GM21529 (cell line): ENCODE data around the gene PSKH1.
A peak's percentile ranks its signal among the peaks of the same experiment; 100 is the strongest.
"Not testable (repeated sequence)": the region's sequence is repeated elsewhere in the genome, so short reads cannot be mapped to it uniquely, and the experiment has no call there.

ENCODE experiments used
- ATAC-seq: cut with Tn5 transposase; IDR thresholded peaks from one replicate; pipeline ENCODE4 v1.9.1; 2021; ENCODE audit not compliant: unreplicated experiment

Gene PSKH1

GRCh38 chr16:67892899-67893742 is at the start of gene PSKH1:
Gene PSKH1, plus strand, starts transcription at chr16:67893254. Its CDS starts 15,496 bp downstream, at chr16:67908750.
- ATAC-seq = peak; percentile 90

DNA sequence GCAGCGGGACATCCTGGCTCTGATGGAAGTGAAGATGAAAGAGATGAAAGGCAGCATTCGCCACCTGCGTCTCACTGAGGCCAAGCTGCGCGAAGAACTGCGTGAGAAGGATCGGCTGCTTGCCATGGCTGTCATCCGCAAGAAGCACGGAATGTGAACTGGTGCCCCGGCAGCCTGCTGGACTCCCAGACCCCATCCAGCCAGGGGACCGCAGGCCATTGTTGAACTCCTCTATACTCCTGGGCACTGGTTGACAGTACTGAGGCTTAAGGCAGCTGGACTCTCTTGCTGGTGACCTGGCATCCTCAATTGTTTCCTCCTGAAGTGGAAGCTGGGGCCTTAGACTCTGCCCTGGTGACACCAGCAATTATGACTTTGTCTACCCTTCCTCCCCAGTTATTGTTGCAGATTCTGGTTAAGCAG is 49.7 kb upstream of the PSKH1 start:
- no peak for ATAC-seq

- ATAC-seq = no peak
Observed at GRCh38 chr16:67844497-67844896, 48.6 kb upstream of the PSKH1 start.

DNA sequence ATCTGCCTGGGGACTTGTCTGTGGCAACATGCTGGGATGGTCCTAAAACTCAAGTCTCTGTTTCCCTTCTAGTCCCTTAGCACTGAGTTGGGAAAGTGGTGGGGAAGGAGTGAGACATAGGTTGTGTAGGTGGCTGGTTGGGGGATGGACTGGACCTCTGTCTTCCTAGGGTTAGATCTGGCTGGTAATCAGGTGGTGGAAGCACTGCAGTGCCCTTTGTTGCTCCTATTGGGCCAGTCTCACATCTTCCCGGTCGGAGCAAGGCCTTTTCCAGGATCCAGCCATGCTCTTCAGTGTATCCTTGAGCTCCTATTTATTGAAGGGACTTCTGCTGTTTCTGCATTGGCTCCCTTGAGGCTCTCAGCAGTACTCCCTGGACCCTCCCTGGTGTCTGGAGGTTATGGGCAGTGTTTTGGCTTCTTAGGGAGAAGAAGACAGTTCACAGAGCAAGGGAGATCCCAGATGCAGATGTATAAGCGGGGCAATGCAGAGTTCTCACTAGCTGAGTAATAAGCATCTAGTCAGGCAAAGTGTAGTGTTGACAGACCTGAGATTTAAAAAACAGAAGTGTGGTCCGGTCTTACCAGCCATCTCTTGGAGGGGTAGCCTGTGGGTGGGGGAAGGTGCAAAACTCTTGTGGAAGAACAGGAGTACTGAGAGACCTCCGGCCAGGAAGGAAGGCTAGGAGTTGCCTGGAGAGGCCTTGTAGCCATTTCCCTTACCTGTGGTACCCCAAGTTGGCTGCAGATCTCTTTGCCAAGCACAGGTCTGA is 47.6 kb upstream of the PSKH1 start:
- ATAC-seq = no peak

GRCh38 chr16:67846063-67846319 is 47.1 kb upstream of the PSKH1 start:
- ATAC-seq = no peak

DNA sequence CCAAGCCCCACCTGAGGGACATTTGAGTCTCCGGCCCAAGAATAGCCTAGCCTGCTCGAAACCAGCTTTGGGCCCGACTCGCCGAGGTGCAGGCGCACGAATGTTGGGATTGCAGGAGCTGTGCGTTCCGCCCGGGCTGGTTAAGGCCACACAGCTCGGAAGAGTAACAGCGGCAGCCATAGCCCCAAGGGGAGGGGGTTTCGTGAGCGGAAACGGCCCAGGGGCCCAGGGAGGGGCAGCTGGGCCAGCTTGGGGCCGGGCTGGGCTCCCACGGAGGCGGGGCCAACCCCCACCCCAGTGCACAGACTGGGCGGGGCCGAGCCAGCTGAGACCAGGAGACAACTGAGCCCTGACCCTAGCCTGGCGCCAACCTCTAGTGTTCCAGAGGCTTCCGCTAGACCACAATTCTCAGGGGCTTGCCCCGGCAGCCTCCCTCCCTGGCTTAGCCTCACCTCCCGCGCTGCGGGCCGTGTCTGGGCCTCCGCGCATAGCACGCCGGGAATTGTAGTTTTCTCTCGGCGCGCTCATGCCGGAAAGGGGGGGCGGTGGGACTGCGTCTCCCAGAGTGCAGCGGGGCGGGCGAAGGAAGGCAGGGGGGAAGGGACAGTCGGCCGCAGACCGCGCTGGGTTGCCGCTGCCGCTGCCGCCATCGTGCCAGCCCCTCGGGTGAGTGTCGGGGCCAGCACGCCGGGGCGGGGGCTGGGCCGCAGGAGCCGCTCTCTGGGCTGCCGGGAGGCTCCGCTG is 46.6 kb upstream of the PSKH1 start, which contains the start of gene NUTF2:
Gene NUTF2 (plus strand): TSS at position 614 of the 744 bp plus-strand sequence. CDS start 18,198 bp downstream, outside the sequence.
- ATAC-seq = peak; percentile 56

GRCh38 chr16:67847064-67847861 is 45.8 kb upstream of the PSKH1 start, which contains the start of gene CENPT:
Gene CENPT, minus strand, starts transcription at chr16:67847693. Its CDS starts 13,834 bp downstream, at chr16:67833859.
- ATAC-seq = peak; percentile 42

DNA sequence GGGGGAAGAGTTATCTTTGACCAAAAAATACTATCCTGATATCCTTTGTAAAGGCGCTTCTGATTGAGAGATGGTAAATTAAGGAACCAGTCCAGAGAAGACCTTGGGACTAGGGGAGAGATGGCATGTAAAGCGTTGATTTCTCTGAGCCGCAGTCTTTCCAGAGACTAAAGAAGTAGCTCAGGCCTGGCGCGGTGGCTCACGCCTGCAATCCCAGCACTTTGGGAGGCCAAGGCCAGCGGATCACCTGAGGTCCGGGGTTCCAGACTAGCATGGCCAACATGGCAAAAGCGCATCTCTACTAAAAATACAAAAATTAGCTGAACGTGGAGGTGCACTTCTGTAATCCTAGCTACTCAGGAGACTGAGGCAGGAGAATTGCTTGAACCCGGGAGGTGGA is 44.9 kb upstream of the PSKH1 start:
- ATAC-seq = no peak

GRCh38 chr16:67853670-67854069 is 39.4 kb upstream of the PSKH1 start:
- ATAC-seq = no peak

- no peak for ATAC-seq
Observed at GRCh38 chr16:67855789-67856188, 37.3 kb upstream of the PSKH1 start.

DNA sequence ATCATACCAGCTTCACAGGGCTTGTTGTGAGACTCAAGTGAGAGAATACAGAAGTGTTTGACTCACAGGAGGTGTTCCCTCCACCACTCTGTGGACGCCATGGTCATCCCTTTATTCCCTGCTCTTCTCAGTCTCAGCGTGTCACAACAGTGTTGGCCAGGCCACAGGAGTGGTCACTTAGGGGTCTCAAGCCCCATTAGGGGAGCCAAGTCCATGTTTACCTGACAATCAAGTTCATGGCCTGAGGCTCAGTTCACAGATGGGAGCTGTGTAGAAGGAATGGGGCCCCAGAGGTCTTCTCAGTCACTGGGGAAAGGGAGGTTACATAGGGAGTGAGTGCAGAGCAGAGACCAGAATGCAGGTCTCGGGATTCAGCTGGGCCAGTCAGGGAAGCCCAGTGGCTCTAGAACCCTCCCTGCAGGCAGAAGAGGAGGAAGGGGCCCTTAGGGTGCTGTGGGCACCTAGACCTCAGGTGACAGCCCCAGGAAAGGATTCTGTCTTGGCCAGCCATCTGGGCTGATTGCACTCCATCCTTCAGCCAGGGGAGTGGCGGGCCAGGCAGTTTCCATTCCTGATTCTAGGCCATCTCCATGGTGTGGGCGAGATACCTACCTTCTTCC is 36.0 kb upstream of the PSKH1 start:
- no peak for ATAC-seq

- no peak for ATAC-seq
Observed at GRCh38 chr16:67857547-67858233, 35.4 kb upstream of the PSKH1 start.

GRCh38 chr16:67858500-67858899 is 34.6 kb upstream of the PSKH1 start:
- ATAC-seq = no peak

DNA sequence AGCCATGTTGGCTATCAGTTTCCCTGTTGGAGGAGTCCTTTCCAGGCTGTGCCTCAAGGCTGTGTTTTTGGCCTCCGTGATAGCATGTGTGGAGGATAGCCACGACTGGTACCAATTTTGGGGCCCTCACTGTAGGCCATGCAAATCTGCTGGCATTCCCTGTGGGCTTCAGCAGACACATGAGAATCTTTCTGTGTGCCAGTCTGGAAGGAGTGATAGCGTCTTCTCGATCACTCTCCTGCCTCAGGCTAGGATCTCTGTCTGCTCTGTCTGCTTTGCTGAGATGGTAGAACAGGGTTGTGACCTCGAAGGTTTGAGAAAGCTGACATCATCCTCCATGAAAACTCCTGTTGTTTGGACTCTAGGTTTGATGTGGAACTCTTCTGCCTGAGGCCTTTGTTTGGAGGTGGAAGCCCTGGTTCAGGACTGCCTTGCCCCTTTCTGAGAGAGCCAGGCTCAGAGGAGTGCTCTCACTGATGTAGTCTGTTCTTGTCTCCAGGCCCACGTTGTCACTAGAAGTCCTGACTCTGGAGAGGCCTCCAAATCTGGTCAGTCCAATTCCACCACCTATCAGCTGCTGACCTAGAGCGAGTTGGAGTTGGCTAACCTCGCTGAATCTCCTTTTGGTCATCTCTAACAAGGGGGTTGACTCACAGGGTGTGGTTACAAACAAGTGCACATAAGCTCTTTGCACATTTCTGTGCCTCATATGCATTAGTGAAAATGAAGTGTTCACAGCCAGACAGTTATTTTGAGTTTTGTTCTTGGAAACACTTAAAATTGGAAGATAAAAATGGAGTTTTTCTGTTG is 32.3 kb upstream of the PSKH1 start:
- no peak for ATAC-seq

DNA sequence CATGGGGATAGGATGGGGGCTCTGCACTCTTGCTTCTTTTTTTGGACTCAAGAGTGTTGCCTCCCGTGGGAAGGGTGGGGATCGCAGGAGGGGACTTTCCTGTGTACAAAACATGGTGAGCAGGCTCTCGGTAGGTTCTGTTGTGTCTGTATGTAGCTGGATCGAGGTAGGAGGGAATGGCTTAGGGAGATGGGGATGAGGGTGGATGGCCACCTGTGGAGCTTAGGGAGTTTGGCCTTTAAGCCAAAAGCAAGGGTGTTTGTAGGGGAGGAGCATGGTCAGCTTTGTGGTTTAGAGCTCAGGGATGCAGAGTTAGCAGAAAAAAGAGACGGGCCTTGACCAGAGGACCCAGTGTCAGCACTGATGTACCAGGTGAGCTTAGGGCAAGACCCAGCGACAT is 31.2 kb upstream of the PSKH1 start:
- ATAC-seq = no peak

DNA sequence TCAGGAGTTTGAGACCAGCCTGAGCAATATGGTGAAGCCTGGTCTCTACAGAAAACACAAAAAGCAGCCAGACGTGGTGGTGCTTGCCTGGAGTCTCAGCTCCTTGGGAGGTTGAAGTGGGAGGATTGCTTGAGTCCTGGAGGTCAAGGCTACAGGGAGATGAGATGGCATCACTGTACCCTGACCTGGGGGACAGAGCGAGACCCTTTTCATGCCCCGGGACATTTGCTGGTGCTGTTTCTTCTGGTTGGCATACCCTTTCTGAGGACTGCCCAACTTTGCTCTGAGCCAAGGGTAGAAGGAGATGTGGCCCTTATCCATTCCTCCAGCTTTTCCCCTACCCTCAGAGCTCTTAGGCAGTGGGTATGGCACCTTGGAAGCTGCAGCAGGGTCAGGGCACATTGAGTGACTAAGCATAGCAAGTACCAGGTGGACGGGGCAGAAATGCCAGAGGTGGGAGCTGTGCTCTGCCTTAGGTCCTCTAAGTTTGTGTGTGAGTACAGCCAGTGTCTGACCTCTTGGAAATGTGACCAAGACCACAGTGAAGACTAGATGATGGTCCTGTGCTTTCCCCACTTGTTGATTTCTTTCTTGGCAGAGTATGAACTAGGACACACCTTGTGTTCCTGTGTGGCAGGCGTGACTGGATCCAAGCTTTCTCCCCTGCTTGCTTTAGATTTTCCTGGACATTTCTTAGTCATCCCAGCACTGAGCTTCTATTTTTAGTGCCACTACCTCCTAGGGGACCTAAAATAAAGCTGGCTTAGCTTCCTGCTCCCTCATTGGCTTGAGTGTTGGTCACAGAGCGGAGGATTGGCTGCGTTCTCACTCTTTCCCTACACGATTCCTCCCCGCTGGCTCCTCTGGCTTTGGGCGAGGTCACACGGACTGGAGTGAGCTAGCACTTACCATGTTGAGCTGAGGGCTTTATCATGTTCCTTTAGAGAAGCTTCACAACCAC is 30.2 kb upstream of the PSKH1 start:
- no peak for ATAC-seq

DNA sequence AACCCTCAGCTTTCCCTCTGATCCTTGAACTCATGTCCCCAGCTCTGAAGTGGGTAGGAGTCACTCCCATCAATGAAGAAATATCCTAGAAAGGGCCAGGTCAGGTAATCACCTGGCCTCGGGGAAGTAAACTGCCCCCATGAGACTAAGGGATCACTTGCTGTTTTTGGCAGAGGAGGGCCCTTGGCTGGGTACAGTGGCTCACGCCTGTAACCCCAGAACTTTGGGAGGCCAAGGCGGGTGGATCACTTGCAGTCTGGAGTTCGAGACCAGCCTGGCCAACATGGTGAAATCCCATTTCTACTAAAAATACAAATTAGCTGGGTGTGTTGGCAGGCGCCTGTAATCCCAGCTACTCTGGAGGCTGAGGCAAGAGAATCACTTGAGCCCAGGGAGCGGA is 29.0 kb upstream of the PSKH1 start:
- not testable (repeated sequence) for ATAC-seq

DNA sequence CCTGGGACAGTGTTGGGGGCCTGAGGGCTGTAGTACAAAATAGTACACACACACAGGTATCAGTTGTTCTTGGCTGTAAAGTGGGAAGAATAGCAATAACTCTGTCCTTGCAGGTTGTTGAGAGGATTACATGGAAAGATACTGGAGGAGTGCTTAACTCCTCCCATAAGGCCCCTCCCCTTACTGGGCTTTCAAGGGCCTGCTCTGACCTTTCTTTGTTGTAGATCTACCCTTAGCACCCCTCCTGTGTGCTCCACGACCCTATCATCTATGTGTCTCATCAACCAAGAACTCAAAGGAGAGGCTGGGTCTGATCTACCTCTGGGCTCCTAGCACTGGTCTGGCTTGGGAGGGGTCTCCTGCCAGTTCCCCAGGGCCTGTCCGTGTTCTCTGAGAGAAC is 28.5 kb upstream of the PSKH1 start:
- no peak for ATAC-seq
